GM18861 (cell line): ENCODE results near the gene DRC1.

ENCODE experiments used
- ATAC-seq: cut with Tn5 transposase; IDR thresholded peaks from one replicate; pipeline ENCODE4 v1.9.1; 2021; ENCODE audit not compliant: unreplicated experiment

DRC1 gene

DNA sequence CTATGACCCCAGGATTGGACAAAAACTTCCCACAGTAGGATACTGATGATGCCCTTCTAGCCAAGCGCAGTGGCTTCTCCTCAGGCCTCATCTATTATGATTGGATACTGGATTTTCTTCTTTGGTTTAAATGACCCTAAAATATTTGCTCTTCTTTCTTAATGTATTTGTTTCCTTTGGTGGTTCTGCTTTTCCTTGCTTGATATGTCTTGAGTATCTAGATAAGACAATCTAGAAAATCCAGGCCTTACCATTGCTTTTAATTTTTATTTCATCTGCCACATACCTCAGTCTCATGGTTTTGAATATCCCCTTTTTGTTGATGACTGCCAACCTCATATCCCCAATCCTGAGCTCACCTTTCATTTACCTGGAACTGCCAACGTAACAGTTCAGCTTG lies 40.6 kb downstream of the DRC1 start:
- no peak for ATAC-seq

GRCh38 chr2:26442707-26443106 lies 41.0 kb downstream of the DRC1 start:
- no peak for ATAC-seq

DNA sequence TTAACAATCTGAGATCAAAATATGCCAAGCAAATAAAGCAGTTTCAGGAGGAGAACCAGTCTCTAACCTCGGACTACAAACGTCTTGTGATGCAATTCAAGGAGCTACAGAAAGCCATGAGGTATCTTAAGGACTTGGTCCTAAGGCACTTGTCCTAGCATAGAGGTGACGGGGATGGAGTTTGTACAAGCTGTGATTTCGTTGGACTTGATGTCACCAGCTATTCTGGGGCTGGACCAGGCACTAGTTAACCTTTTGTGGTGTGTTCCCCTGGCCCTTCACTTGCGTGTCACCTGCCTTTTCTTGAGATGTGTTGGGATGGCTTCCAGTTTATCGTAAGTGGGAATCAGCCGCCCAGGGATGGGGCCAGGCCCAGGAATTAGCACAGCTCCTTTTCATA lies 42.5 kb downstream of the DRC1 start:
- no peak for ATAC-seq

DNA sequence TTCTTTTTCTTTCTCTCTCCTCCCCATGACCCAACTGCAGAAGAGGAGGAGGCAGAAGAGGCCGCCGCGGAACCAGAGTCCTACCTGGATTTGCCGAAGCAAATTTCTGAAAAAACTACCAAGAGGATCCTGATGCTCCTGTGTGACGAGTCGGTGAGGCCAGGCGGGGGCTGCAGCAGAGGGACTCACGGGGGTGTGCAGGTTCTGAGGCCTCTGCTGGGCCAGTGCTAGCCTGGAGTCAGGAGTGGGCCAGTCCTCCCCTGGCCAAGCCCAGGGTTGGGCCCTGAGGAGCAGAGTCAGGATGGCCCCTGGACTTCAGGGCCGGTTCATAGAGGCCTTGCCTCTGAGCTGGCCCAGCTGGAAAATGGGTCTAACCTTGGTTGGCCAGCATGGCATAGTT lies 46.9 kb downstream of the DRC1 start:
- ATAC-seq, result no peak

DNA sequence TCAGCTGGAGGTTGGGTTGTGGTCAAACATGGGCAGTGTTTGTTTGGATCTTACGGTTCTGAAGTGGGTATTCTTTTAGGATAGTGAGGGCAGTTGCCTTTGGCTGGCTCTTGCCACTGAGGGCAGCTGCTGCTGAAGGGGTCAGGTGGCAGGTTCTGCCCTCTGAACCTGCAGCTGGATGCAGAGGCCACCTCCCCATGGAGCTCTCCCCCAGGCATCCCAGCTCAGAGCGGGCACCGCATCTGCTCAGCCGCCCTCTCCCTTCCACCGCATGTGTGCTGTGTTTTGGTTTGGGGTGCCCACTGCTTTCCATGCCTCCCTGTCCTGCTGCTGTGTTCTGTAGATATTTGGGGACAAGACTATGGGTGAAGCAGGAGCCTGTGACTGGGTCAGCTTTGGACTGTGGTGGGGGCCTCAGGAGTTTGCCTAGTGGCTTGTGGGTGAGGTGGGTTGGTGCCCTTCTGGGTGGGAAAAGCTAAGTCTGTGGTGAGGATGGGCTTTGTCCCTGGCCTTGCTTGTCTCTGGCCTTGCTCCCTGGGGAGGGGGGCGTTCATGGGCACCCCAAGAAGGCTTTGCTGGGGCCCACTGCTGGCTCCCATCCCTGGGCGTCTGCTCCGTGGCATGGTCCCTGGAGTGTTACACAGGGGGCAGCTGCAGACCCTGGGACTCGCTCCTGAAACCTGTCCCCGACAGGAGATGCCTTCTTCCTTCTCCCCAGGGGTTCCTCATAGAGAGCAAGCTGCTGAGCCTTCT lies 47.7 kb downstream of the DRC1 start:
- ATAC-seq, result no peak

DNA sequence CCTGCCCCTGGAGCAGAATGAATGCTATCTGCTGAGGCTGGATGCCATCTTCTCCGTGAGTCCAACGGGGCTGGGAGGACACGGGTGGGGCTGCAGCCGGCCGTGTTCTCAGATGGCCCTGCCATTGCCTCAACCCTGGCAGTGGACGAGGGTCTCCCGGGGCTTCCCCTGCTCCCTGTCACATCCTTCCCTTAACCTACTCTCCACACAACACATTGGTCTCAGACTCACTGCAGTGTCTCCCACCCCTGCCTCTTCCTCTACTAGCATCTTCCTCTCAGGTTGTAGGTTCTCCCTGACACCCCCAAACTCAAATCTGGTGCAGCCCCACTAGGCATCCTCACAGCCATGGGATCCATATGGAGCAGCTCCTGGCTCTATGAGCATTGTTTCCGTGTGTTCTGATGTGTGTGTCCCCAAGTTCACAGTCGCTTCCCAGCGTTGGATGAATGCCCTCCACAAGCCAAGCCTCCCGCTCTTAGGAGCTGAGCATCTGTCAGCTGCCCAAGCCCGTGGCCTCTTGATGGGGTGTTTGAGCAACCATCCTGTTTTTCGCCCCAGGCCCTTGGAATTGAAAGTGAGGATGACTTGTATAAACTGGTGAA lies 48.4 kb downstream of the DRC1 start:
- ATAC-seq, result no peak

DNA sequence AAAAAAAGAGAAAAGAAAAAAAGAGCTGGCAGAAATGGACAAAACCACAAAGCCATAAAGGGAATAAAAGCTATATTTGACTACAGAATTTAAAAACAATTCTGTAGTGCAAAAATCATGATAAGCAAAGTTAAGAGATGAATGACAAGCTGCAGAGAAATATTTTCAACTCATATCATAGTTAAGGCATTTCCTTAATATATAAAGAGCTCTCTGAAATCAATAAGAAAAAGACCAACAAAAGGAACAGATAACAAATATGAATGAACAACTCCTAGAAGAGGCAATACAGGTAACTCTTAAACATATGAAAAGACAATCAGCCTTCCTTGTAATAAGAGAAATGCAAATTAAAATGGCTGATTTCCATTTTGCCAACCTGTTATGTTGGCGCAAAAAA lies 50.0 kb downstream of the DRC1 start:
- ATAC-seq, result no peak

- ATAC-seq, result no peak
These were observed 52.0 kb downstream of the DRC1 start for GRCh38 chr2:26453421-26454329.

DNA sequence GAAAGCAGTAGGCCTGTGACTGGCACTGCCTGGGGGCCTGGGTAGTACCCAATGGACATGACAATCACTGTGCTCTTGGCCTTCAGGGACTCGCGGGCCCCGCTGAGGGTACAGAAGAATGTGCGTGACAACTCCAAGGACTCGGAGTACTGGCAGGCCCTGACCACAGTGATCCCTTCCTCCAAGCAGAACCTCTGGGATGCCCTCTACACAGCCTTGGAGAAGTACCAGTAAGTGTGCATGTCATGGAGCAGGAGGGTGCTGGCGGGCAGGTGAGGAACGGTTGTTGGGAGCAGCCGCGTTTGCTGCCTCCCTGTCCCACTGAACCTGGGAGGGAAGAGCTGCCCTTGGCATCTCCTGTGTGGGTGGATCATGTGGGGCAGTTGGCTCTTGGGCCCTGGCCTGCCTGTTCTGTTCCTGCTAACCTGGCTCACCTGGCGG lies 52.9 kb downstream of the DRC1 start:
- no peak for ATAC-seq

DNA sequence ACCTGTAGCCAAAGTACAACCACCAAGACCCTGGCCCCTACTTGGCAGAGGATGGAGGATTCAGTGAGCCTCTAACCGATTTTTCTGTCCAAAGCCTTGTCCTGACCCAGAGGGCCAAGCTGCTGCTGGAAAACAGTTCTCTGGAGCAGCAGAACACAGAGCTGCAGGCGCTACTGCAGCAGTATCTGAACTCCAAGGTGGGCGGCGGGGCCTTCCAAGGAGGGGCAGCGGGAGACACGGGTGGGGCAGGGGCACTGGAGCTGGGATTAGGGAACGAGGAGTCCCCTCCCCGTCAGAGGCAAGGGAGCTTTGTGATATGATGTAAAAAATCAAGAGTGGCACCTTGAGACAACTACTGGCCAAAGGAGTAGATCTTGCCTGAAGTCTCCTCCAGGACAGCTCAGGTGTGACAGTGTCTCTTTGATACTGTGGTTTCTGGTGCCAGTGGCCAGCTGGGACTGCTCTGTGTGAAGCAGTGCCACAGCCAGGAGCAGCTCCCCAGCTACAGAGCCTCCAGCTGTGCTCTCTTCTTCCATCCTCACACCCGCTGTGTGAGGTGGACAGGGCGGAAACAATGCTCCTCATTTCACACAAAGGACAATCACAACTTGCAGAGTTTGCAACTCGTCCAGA lies 53.4 kb downstream of the DRC1 start:
- no peak for ATAC-seq

DNA sequence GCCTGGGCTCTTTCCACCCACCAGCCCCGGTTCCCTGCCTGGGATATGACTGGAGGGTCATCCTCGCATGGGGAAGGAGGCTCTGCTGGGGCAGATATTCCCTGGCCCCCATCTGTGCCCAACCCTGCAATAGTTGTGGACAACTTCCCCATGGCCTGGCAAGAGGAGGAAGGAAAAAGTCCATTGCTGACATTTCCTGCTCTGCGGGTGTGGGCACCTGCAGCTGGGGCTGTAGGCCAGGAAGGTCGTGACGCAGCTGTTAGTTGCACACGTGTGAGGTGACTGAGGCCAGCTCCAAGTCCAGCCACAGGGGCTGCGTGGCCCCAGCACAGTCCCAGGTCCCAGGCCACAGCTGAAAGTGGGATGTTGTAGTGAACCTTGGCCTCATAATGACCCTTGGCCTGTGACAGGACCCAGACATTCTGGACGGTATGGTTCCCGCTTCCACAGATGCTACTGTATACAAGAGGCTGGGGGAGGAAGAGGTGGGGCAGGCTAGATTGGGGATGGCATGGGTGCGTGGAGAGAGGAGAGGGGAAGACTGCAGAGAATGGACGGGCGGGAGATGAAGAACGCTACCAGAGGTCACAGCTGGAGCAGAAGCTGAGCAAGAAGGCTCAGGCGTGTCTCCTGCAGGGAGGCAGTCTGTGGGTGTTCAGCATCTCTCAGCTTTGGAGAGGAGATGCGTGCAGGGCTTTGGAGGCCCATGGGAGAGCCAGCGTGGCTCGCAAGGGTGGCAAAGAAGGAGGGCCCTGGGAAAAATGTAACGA lies 54.1 kb downstream of the DRC1 start:
- ATAC-seq, result no peak

GRCh38 chr2:26456440-26457250 lies 54.9 kb downstream of the DRC1 start:
- no peak for ATAC-seq

GRCh38 chr2:26457251-26457666 lies 55.5 kb downstream of the DRC1 start:
- ATAC-seq, result no peak

- ATAC-seq, result no peak
These were observed 56.1 kb downstream of the DRC1 start for GRCh38 chr2:26457695-26458364.

- no peak for ATAC-seq
These were observed 56.8 kb downstream of the DRC1 start for GRCh38 chr2:26458365-26459042.

DNA sequence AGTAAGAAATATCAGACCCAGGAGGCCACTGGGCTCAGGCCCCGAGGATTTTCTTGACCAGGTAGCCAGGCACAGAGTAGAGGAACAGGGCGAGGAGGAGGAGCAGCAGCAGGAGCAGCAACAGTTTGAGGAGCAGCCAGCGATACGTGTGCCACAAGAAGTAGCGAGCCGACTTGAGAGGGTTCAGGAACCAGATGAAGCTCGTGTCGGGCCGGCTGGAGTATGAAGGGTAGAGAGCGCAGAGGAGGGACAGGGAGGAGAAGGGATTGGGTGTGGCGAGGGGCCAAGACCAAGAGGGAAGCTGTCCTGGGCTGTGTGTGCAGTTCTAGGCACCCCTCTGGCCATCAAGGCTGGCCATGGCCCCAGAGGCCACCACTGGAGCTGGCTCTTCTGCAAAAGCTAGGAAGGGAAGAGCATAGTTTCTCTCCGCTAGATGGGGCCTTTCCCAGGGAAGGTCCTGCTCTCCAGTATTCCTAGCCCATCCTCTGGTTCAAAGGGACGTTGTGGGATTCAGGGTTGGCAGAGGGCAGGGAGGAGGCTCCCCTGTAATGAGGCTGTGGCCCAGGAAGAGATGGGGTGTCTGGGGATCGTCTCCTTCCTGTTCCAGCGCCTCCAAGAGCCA lies 58.4 kb downstream of the DRC1 start:
- no peak for ATAC-seq

DNA sequence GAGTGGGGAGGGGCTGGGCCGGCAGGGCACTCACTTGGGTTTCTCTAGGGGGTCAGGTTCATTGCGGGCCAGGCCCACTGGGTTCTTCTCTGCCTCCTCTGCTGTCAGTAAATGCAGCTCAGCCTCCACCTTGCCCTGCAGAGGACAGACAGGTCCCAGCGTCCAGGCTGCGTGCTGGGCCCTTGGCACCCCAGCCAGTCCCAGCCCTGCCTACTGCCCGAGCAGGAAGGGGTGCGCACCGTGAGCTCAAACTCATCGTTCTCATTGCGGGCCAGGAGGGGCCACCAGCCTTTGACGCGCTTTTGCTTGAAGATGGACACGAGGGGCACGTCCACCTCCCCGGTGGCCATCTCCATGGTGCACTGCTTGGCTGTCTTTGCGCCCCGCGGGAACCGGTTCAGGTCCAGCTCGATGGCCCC lies 58.9 kb downstream of the DRC1 start:
- no peak for ATAC-seq

DNA sequence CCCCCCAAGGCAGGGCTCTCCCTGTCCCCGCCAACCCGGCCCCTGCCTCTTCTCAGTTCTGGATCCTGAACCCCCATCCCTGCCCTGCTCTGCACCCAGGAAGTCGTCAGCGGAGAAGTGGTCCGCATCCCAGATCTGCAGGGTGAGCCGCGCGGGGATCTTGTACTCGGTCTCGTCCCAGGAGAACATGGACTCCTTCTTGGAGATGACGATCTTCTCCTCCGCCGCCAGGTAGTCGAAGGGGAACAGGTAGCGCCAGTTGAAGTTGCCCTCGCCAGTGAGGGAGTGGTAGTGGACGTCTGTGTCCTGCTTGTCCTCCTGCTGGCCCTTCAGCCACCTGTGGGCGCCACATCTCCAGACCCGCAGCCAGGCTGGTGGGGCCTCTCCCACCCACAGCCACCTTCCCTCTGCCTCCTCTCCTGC lies 59.9 kb downstream of the DRC1 start:
- no peak for ATAC-seq
